ENCODE results near the gene CYP2W1.

DNA sequence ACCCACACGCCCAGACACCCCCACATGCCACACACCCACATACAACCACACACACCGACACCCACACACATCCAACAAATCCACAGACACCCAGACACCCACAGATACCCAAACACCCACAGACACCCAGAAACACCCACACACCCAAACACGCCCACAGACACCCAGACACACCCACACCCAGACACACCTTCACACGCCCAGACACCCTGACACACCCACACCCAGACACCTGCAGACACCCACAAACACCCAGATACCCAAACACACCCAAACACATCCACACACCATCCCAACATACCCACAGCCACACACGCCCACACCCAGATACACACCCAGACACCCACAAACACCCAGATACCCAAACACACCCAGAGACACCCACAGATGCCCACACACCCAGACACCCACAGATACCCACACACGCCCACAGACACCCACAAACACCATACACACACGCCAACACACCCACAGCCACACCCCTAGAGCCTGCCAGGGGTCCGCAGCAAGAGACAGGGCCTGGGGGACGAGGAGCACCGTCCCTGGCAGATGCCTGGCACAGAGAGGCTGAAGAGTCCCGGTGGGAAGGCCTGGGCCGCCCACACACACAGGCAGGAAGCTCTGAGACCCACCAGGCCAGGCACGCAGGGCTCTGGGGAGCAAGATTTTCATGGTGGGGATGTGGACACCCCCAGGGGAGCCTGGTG lies 28.5 kb downstream of the CYP2W1 start:
- TF ChIP-seq POLR2AphosphoS5 (IDR thresholded peaks at IDR 0.05; ENCODE audit: insufficient read depth in 1 of 2, low read depth in 1 of 2) (no peak), CTCF (IDR thresholded peaks at IDR 0.05) (no peak)

All from vagina (tissue), 2 donors.